HepG2 (cell line): ENCODE measurements around the gene TOR4A. TPM values are rescaled to one million over a fixed set of nuclear protein-coding genes. Genes with fewer than 3 reads are reported as not detected.
"Not testable (repeated sequence)": the region's sequence is repeated elsewhere in the genome, so short reads cannot be mapped to it uniquely, and the experiment has no call there.

Experiments
- ATAC-seq: fragments of 200-7000 bp; cut with Tn5 transposase; 3 replicates; pipeline ENCODE4 v1.9.1; 2020; ENCODE audit warnings: mild to moderate bottlenecking, moderate library complexity
- BruUV-seq: library from RNA; stranded (reverse); fragments of 400-500 nt; replicated peaks from 2 replicates; lab custom pipeline; 2021; lab: Mats Ljungman, UMichigan
- CTCF ChIA-PET: fragments of 300-600 bp; formaldehyde crosslinking; extraction: SDS; loops from one replicate; lab custom pipeline; 2021; ENCODE audit warnings: low total read pairs, inconsistent platforms, low intra/inter-chr PET ratio; lab: Yijun Ruan, JAX
- POLR2A ChIA-PET: fragments of 350-600 bp; sonication (Branson Sonifier 250); formaldehyde crosslinking; loops from one replicate; lab custom pipeline; 2020; ENCODE audit warnings: antibody characterized with exemption, inconsistent platforms; lab: Yijun Ruan, JAX
- DNase-seq: peaks from one replicate; pipeline ENCODE4 v3.0.0-alpha.2; 2015; ENCODE audit warnings: low spot score
- FAIRE-seq: peaks from 3 replicates; lab custom pipeline; 2011; peaks lifted over from hg19 to GRCh38; lab: Jason Lieb, UNC
- H2AFZ ChIP-seq: one replicate; pipeline ENCODE4 v1.6.1; 2011; ENCODE audit warnings: low read length, inconsistent platforms
- H3K27ac ChIP-seq: fragments of 300-600 bp; 3 replicates; pipeline ENCODE4 v1.8.0; 2011; ENCODE audit warnings: mixed run types, mild to moderate bottlenecking, mixed read lengths, low read length, inconsistent platforms; ENCODE audit not compliant: insufficient read depth; ENCODE audit errors: extremely low read length
- H3K27me3 ChIP-seq, 2 experiments: fragments of 200-600 bp in 1 of 2; 2 replicates in 1 of 2; 3 replicates in 1 of 2; pipeline versions ENCODE4 v1.6.0 to v1.8.0; 2011; ENCODE audit warnings: low read length in 2 of 2, mild to moderate bottlenecking in 2 of 2, moderate library complexity in 2 of 2, inconsistent platforms in 1 of 2; ENCODE audit not compliant: insufficient read depth in 2 of 2, control insufficient read depth in 1 of 2
- H3K36me3 ChIP-seq, 2 experiments: fragments of 200-600 bp in 1 of 2; replicated peaks in 1 of 2; 2 replicates in 1 of 2; 3 replicates in 1 of 2; pipeline versions ENCODE4 v1.5.1 to v1.8.0; 2011; ENCODE audit warnings: low read length in 2 of 2, inconsistent platforms in 1 of 2; ENCODE audit not compliant: insufficient read depth in 2 of 2, control insufficient read depth in 1 of 2
- H3K4me1 ChIP-seq: 2 replicates; pipeline ENCODE4 v1.5.1; 2012; ENCODE audit warnings: low read length, inconsistent platforms; ENCODE audit not compliant: insufficient read depth
- H3K4me2 ChIP-seq: 2 replicates; pipeline ENCODE4 v1.6.0; 2011; ENCODE audit warnings: low read depth, low read length, inconsistent platforms
- H3K4me3 ChIP-seq, 3 experiments: fragments of 200-600 bp in 1 of 3; sonication (generic), shearing (Covaris generic) in 1 of 3; replicated peaks in 1 of 3; 2 replicates each; pipeline ENCODE4 v1.5.1; 2011 to 2016; ENCODE audit warnings: low read length in 3 of 3, inconsistent platforms in 2 of 3, low read depth in 2 of 3, mild to moderate bottlenecking in 2 of 3, control low read depth in 1 of 3, mixed read lengths in 1 of 3; ENCODE audit not compliant: insufficient read depth in 1 of 3
- H3K79me2 ChIP-seq: one replicate; pipeline ENCODE4 v1.6.1; 2011; ENCODE audit warnings: low read length, inconsistent platforms; ENCODE audit not compliant: insufficient read depth
- H3K9ac ChIP-seq: 2 replicates; pipeline ENCODE4 v1.6.0; 2011; ENCODE audit warnings: mild to moderate bottlenecking, low read depth, low read length, inconsistent platforms; ENCODE audit not compliant: insufficient read depth
- H3K9me3 ChIP-seq: 2 replicates; pipeline ENCODE4 v1.5.1; 2012; ENCODE audit warnings: mild to moderate bottlenecking, low read length
- H4K20me1 ChIP-seq: 2 replicates; pipeline ENCODE4 v1.6.0; 2011; ENCODE audit warnings: inconsistent platforms, mild to moderate bottlenecking, low read length, moderate library complexity; ENCODE audit not compliant: insufficient read depth
- CEBPG ChIP-seq: IDR thresholded peaks from 2 replicates; pipeline ENCODE4 v1.6.1; 2016
- CREM ChIP-seq, 2 experiments: sonication (generic) in 1 of 2; formaldehyde crosslinking in 1 of 2; IDR thresholded peaks; 2 replicates each; pipeline versions ENCODE4 v1.4.0 to v1.6.1; 2016 to 2020; ENCODE audit warnings: antibody characterized with exemption in 1 of 2, mild to moderate bottlenecking in 1 of 2, missing genetic modification reagents in 1 of 2
- KAT7 ChIP-seq: IDR thresholded peaks from 2 replicates; pipeline ENCODE4 v1.6.1; 2018; ENCODE audit warnings: borderline replicate concordance, missing compliant biosample characterization
- MTERF4 ChIP-seq: sonication (generic); formaldehyde crosslinking; IDR thresholded peaks from 2 replicates; pipeline ENCODE4 v1.8.0; 2023; ENCODE audit warnings: mild to moderate bottlenecking, missing genetic modification reagents
- SIN3B ChIP-seq: fragments of 150-350 bp; IDR thresholded peaks from 2 replicates; pipeline ENCODE4 v1.6.1; 2014; ENCODE audit warnings: low read length
- TAF1 ChIP-seq: sonication (generic); formaldehyde crosslinking; IDR thresholded peaks from 2 replicates; pipeline ENCODE4 v1.4.0; 2020; ENCODE audit warnings: missing genetic modification reagents
- YEATS4 ChIP-seq: sonication (generic); formaldehyde crosslinking; IDR thresholded peaks from 2 replicates; pipeline ENCODE4 v1.4.0; 2020; ENCODE audit warnings: missing genetic modification reagents, borderline replicate concordance
- ZKSCAN5 ChIP-seq: sonication (generic); formaldehyde crosslinking; IDR thresholded peaks from 2 replicates; pipeline ENCODE4 v1.5.1; 2020; ENCODE audit warnings: mild to moderate bottlenecking, missing genetic modification reagents
- ZNF441 ChIP-seq: sonication (generic); formaldehyde crosslinking; IDR thresholded peaks from 2 replicates; pipeline ENCODE4 v1.7.0; 2021; ENCODE audit warnings: missing genetic modification reagents, borderline replicate concordance
- ZNF451 ChIP-seq: sonication (generic); formaldehyde crosslinking; IDR thresholded peaks from 2 replicates; pipeline ENCODE4 v1.5.0; 2020; ENCODE audit warnings: mild to moderate bottlenecking, missing genetic modification reagents
- ZNF460 ChIP-seq: sonication (generic); formaldehyde crosslinking; IDR thresholded peaks from 2 replicates; pipeline ENCODE4 v1.5.1; 2020; ENCODE audit warnings: missing genetic modification reagents, mild to moderate bottlenecking, borderline replicate concordance
- ZNF563 ChIP-seq: sonication (generic); formaldehyde crosslinking; IDR thresholded peaks from 2 replicates; pipeline ENCODE4 v1.8.0; 2022; ENCODE audit warnings: mild to moderate bottlenecking, moderate library complexity, missing genetic modification reagents
- ZNF784 ChIP-seq: sonication (generic); formaldehyde crosslinking; IDR thresholded peaks from 2 replicates; pipeline ENCODE4 v1.5.1; 2020; ENCODE audit warnings: missing genetic modification reagents, mild to moderate bottlenecking, borderline replicate concordance
- ZSCAN12 ChIP-seq: sonication (generic); formaldehyde crosslinking; IDR thresholded peaks from 2 replicates; pipeline ENCODE4 v1.9.0; 2021; ENCODE audit warnings: mild to moderate bottlenecking, missing genetic modification reagents
- WGBS: methylation state at CpG from one replicate; pipeline ENCODE4 v1.1.6; 2017; ENCODE audit warnings: low lambda C conversion rate; 5-methylcytosine and 5-hydroxymethylcytosine counted together
- in situ Hi-C: cut with HindIII; loops from 2 replicates; pipeline ENCODE4 v1.10.0; 2017; ENCODE audit warnings: low pct_unique_long_range_greater_than_20kb; ENCODE audit not compliant: extremely low pct_ligation_motif_present
- intact Hi-C: fragments of 100-400 bp; cut with micrococcal nuclease; formaldehyde crosslinking; loops from one replicate; pipeline ENCODE4 v1.10.0; 2022; ENCODE audit not compliant: unreplicated experiment
- polyA plus RNA-seq, 8 experiments: library from polyadenylated mRNA; depleted of rRNA in 3 of 8; stranded (reverse) in 7 of 8; unstranded in 1 of 8; fragments of >200 nt; fragmentation: Illumina TruSeq in 4 of 8; extraction: Trizol in 4 of 8; gene quantifications; 2 replicates each; pipeline versions ENCODE4 v1.2.1 to v1.2.3, GENCODE V29; 2011 to 2016; ENCODE audit warnings: low read depth in 4 of 8, missing spikeins in 1 of 8, mixed read lengths in 1 of 8; ENCODE audit not compliant: insufficient read depth in 1 of 8
- total RNA-seq, 5 experiments: library from RNA; depleted of rRNA; stranded (reverse); fragments of >200 nt; fragmentation: Illumina TruSeq; extraction: Trizol; gene quantifications; 2 replicates each; pipeline ENCODE4 v1.2.3, GENCODE V29; 2016; ENCODE audit warnings: low read depth in 1 of 5

Gene TOR4A
- total and polyA plus RNA-seq, 2 of the 13 experiments (the other 11 are each of a cell fraction or from before 2014, with no cell fraction given): 11.1 to 14.2 TPM

GRCh38 chr9:137239541-137240200 lies 37.9 kb upstream of the TOR4A start:
- in situ Hi-C loops; ATAC-seq; FAIRE-seq; BruUV-seq; H3K27me3 ChIP-seq; CTCF ChIA-PET; H2AFZ ChIP-seq; intact Hi-C loops; H3K9me3 ChIP-seq; DNase-seq; TF ChIP-seq CREM (CRISPR knock-in tag; IDR thresholded peaks at IDR 0.05): not testable (repeated sequence)
- Histone ChIP-seq H3K9ac (peak overlapping the region; percentile 86), H3K27ac (peak overlapping the region; percentile 96), H3K4me3 (peak overlapping the region; percentile 74 to 78 (median 78)), H3K36me3 (peaks cover 4 to 19% of the 10 kb centered on the region in 2 experiments; a peak in 4 of 5 replicates), H3K4me2 (peak overlapping the region; percentile 85), H3K79me2 (peaks cover 37% of the 10 kb centered on the region), H4K20me1 (peaks cover 27% of the 10 kb centered on the region), H3K4me1 (peaks cover 68% of the 10 kb centered on the region)
- POLR2A ChIA-PET: interaction anchor here (1.1 to 7.7 kb wide), 20 partner anchors 10 to 439 kb away, joined by 3 to 317 read pairs (median 12); partner anchors contain the start of genes MAN1B1, NELFB, RNF208 and RNF224
- TF ChIP-seq ZNF460 (peak; percentile 91), ZNF441 (CRISPR knock-in tag) (peak; percentile 50; the same call in 1 of the 2 replicates), CEBPG (CRISPR knock-in tag) (0 out of 2 replicates have a peak, but pooled peaks have one; percentile 9), CREM (IDR thresholded peaks at IDR 0.05) (0 out of 2 replicates have a peak, but pooled peaks have one; percentile 16)
- WGBS: 24% methylated on average over 27 of the region's 27 CpGs

GRCh38 chr9:137240318-137240840 lies 37.1 kb upstream of the TOR4A start:
- Histone ChIP-seq H4K20me1 (peaks cover 27% of the 10 kb centered on the region), H3K9me3 (no peaks in the 10 kb centered on the region), H3K27me3 (no peaks in the 10 kb centered on the region), H3K4me1 (peaks cover 64% of the 10 kb centered on the region), H3K4me3 (peak overlapping the region; percentile 74 to 78 (median 78)), H3K36me3 (peaks cover 4 to 19% of the 10 kb centered on the region in 2 experiments; a peak in 4 of 5 replicates), H3K4me2 (peak overlapping the region; percentile 85), H3K27ac (peak overlapping the region; percentile 96), H3K79me2 (peaks cover 36% of the 10 kb centered on the region), H3K9ac (peak overlapping the region; percentile 86), H2AFZ (no peak overlapping the region)
- ATAC-seq: 0 out of 3 replicates have a peak, but pooled peaks have one; percentile 1
- WGBS: 0% methylated on average over 2 of the region's 58 CpGs
- BruUV-seq: TSS peak; percentile 69
- no peak for DNase-seq
- in situ Hi-C loops: no loop called here
- ChIA-PET POLR2A (interaction anchor here (0.7 to 7.7 kb wide), 34 partner anchors 11 to 440 kb away, joined by 3 to 317 read pairs (median 6); partner anchors contain the start of genes ENTPD2, ENTPD8, LRRC26 and MAN1B1), CTCF (no interaction called here)
- intact Hi-C loops: no loop called here
- FAIRE-seq: no peak
- TF ChIP-seq ZKSCAN5: no peak
- peak; percentile 93 for TF ChIP-seq YEATS4 (CRISPR knock-in tag)
- peak; percentile 97 for TF ChIP-seq MTERF4 (CRISPR knock-in tag)
- TF ChIP-seq ZSCAN12: no peak; the same call in 1 of the 2 replicates
- peak; percentile 78; the same call in 1 of the 2 replicates for TF ChIP-seq KAT7 (CRISPR knock-in tag)
- TF ChIP-seq ZNF784 (CRISPR knock-in tag): peak; percentile 55; the same call in 1 of the 2 replicates
- no peak for TF ChIP-seq SIN3B
- TF ChIP-seq ZNF563: peak; percentile 95
- TF ChIP-seq ZNF451: peak; percentile 83
- TF ChIP-seq TAF1: peak; percentile 11; the same call in 1 of the 2 replicates
